ENCODE data around the gene ATXN1.
"Not testable (repeated sequence)": the region's sequence is repeated elsewhere in the genome, so short reads cannot be mapped to it uniquely, and the experiment has no call there.

Gene ATXN1

GRCh38 chr6:16615215-16615614 is 146.0 kb downstream of the ATXN1 start:
- not testable (repeated sequence) for DNase-seq (ENCODE audit: low read depth)

GRCh38 chr6:16614143-16614542 is 147.1 kb downstream of the ATXN1 start:
- not testable (repeated sequence) for DNase-seq (ENCODE audit: low read depth)

GRCh38 chr6:16613504-16613903 is 147.8 kb downstream of the ATXN1 start:
- DNase-seq (ENCODE audit: low read depth), result not testable (repeated sequence)

GRCh38 chr6:16608444-16608843 is 152.8 kb downstream of the ATXN1 start:
- DNase-seq (ENCODE audit: low read depth), result no peak

- no peak for DNase-seq (ENCODE audit: low read depth)
These were observed 159.2 kb downstream of the ATXN1 start for GRCh38 chr6:16602035-16602434.

GRCh38 chr6:16600701-16601100 is 160.6 kb downstream of the ATXN1 start:
- no peak for DNase-seq (ENCODE audit: low read depth)

- DNase-seq (ENCODE audit: low read depth), result no peak
These were observed 161.2 kb downstream of the ATXN1 start for GRCh38 chr6:16600026-16600425.

GRCh38 chr6:16596616-16597331 is 164.5 kb downstream of the ATXN1 start:
- DNase-seq (ENCODE audit: low read depth), result no peak

GRCh38 chr6:16595514-16596120 is 165.6 kb downstream of the ATXN1 start:
- no peak for DNase-seq (ENCODE audit: low read depth)

- no peak for DNase-seq (ENCODE audit: low read depth)
These were observed 166.4 kb downstream of the ATXN1 start for GRCh38 chr6:16594849-16595248.

GRCh38 chr6:16592223-16592911 is 168.9 kb downstream of the ATXN1 start:
- no peak for DNase-seq (ENCODE audit: low read depth)

- DNase-seq (ENCODE audit: low read depth), result no peak
These were observed 169.7 kb downstream of the ATXN1 start for GRCh38 chr6:16591396-16592222.

- DNase-seq (ENCODE audit: low read depth), result no peak
These were observed 175.5 kb downstream of the ATXN1 start for GRCh38 chr6:16585805-16586204.

- DNase-seq (ENCODE audit: low read depth), result no peak
These were observed 178.0 kb downstream of the ATXN1 start for GRCh38 chr6:16583144-16583762.

- no peak for DNase-seq (ENCODE audit: low read depth)
These were observed 178.7 kb downstream of the ATXN1 start for GRCh38 chr6:16582446-16583143.

- DNase-seq (ENCODE audit: low read depth), result no peak
These were observed 182.5 kb downstream of the ATXN1 start for GRCh38 chr6:16578695-16579285.

- DNase-seq (ENCODE audit: low read depth), result no peak
These were observed 184.6 kb downstream of the ATXN1 start for GRCh38 chr6:16576451-16577368.

- DNase-seq (ENCODE audit: low read depth), result no peak
These were observed 185.6 kb downstream of the ATXN1 start for GRCh38 chr6:16575655-16576054.

- no peak for DNase-seq (ENCODE audit: low read depth)
These were observed 188.3 kb downstream of the ATXN1 start for GRCh38 chr6:16572943-16573342.

GRCh38 chr6:16572317-16572716 is 188.9 kb downstream of the ATXN1 start:
- no peak for DNase-seq (ENCODE audit: low read depth)
